Right renal pelvis (tissue), 4 donors: Measurements from ENCODE around the gene USB1. TPM values are rescaled to one million over a fixed set of nuclear protein-coding genes. Genes with fewer than 3 reads are reported as not detected.

Experiments used
- DNase-seq, 4 donors: peaks; one replicate each; pipeline ENCODE4 v3.0.0-alpha.2; 2013; ENCODE audit warnings: low read depth in 4 of 4, low spot score in 3 of 4, missing footprints in 1 of 4
- polyA plus RNA-seq, 4 donors: library from polyadenylated mRNA; unstranded; fragments of 120-200 nt; gene quantifications; one replicate each; pipeline ENCODE4 v1.2.1, GENCODE V29; 2013; ENCODE audit not compliant: insufficient read length in 4 of 4

USB1 gene
- 10 to 100 TPM; 22.2 to 25.2 (median 24.1) TPM for polyA plus RNA-seq

- peak in 3 of 4 donors; percentile 47 to 80 (median 68) for DNase-seq
These were observed at the start of gene USB1 for GRCh38 chr16:58000706-58001676. TSS of gene USB1 (plus strand) at chr16:58001407. CDS start at chr16:58001484, 77 bp downstream.

GRCh38 chr16:57952909-57953308 lies 48.3 kb upstream of the USB1 start:
- no peak for DNase-seq

GRCh38 chr16:57953857-57954256 lies 47.4 kb upstream of the USB1 start:
- DNase-seq = no peak

GRCh38 chr16:57955572-57956188 lies 45.5 kb upstream of the USB1 start:
- DNase-seq = no peak

- no peak for DNase-seq
These were observed 44.9 kb upstream of the USB1 start for GRCh38 chr16:57956270-57956808.

- DNase-seq = no peak
These were observed 44.1 kb upstream of the USB1 start for GRCh38 chr16:57956924-57957672.

GRCh38 chr16:57957673-57958392 lies 43.4 kb upstream of the USB1 start:
- DNase-seq = no peak

- DNase-seq = no peak
These were observed 42.7 kb upstream of the USB1 start for GRCh38 chr16:57958544-57958943.

- no peak for DNase-seq
These were observed 42.1 kb upstream of the USB1 start for GRCh38 chr16:57959121-57959520.

GRCh38 chr16:57959804-57960203 lies 41.4 kb upstream of the USB1 start:
- no peak for DNase-seq

GRCh38 chr16:57960310-57960709 lies 40.9 kb upstream of the USB1 start:
- no peak for DNase-seq

- DNase-seq = no peak
These were observed 40.3 kb upstream of the USB1 start for GRCh38 chr16:57960826-57961472.

- DNase-seq = no peak
These were observed 39.7 kb upstream of the USB1 start for GRCh38 chr16:57961538-57961937.

GRCh38 chr16:57962046-57962445 lies 39.2 kb upstream of the USB1 start:
- DNase-seq = no peak

GRCh38 chr16:57962756-57963155 lies 38.5 kb upstream of the USB1 start:
- DNase-seq = no peak

GRCh38 chr16:57964157-57964700 lies 37.0 kb upstream of the USB1 start:
- DNase-seq = no peak

GRCh38 chr16:57966204-57966771 lies 34.9 kb upstream of the USB1 start:
- no peak for DNase-seq

GRCh38 chr16:57966986-57967385 lies 34.2 kb upstream of the USB1 start:
- no peak for DNase-seq

GRCh38 chr16:57967916-57968315 lies 33.3 kb upstream of the USB1 start:
- no peak for DNase-seq
